ENCODE data around the gene ADGRV1.
"Not testable (repeated sequence)": the region's sequence is repeated elsewhere in the genome, so short reads cannot be mapped to it uniquely, and the experiment has no call there.

DNA sequence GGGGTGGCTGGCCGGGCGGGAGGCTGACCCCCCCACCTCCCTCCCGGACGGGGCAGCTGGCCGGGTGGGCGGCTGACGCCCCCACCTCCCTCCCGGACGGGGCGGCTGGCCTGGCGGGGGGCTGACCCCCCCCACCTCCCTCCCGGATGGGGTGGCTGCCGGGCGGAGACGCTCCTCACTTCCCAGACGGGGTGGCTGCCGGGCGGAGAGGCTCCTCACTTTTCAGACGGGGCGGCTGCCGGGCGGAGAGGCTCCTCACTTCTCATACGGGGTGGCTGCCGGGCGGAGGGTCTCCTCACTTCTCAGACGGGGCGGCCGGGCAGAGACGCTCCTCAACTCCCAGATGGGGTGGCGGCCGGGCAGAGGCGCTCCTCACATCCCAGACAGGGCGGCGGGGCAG, 37.2 kb downstream of the ADGRV1 start:
- TF ChIP-seq, protein P1, sequence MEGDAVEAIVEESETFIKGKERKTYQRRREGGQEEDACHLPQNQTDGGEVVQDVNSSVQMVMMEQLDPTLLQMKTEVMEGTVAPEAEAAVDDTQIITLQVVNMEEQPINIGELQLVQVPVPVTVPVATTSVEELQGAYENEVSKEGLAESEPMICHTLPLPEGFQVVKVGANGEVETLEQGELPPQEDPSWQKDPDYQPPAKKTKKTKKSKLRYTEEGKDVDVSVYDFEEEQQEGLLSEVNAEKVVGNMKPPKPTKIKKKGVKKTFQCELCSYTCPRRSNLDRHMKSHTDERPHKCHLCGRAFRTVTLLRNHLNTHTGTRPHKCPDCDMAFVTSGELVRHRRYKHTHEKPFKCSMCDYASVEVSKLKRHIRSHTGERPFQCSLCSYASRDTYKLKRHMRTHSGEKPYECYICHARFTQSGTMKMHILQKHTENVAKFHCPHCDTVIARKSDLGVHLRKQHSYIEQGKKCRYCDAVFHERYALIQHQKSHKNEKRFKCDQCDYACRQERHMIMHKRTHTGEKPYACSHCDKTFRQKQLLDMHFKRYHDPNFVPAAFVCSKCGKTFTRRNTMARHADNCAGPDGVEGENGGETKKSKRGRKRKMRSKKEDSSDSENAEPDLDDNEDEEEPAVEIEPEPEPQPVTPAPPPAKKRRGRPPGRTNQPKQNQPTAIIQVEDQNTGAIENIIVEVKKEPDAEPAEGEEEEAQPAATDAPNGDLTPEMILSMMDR (IDR thresholded peaks at IDR 0.05): not testable (repeated sequence)
- not testable (repeated sequence) for TF ChIP-seq POLR2A (IDR thresholded peaks at IDR 0.05)
